Testis (tissue), 5 donors: ENCODE data around the gene GALNT11. TPM values are rescaled to one million over a fixed set of nuclear protein-coding genes. Genes with fewer than 3 reads are reported as not detected.

Experiments
- DNase-seq: peaks from one replicate; pipeline ENCODE4 v3.0.0-alpha.2; 2019
- H3K27ac ChIP-seq, 2 donors: fragments of 200-600 bp; sonication (generic); one replicate each; pipeline ENCODE4 v1.5.1; 2019
- H3K27me3 ChIP-seq: fragments of 200-600 bp; sonication (generic); one replicate; pipeline ENCODE4 v1.5.1; 2019
- H3K36me3 ChIP-seq: fragments of 200-600 bp; sonication (generic); one replicate; pipeline ENCODE4 v1.5.1; 2017; ENCODE audit warnings: low read depth; ENCODE audit errors: missing control alignments
- H3K4me1 ChIP-seq: fragments of 200-600 bp; sonication (generic); one replicate; pipeline ENCODE4 v1.5.1; 2019
- H3K4me3 ChIP-seq, 2 donors: fragments of 200-600 bp; sonication (generic); one replicate each; pipeline ENCODE4 v1.5.1; 2017 to 2019
- H3K9me3 ChIP-seq: fragments of 200-600 bp; sonication (generic); one replicate; pipeline ENCODE4 v1.5.1; 2017
- CTCF ChIP-seq, 3 experiments: fragments of 450-650 bp in 2 of 3; fragments of 200-600 bp in 1 of 3; sonication (generic) in 1 of 3; IDR thresholded peaks; one replicate each; pipeline ENCODE4 v1.5.1; 2016 to 2019; ENCODE audit warnings: antibody characterized with exemption in 3 of 3, mild to moderate bottlenecking in 2 of 3, moderate library complexity in 1 of 3
- POLR2A ChIP-seq: fragments of 450-650 bp; IDR thresholded peaks from one replicate; pipeline ENCODE4 v1.6.1; 2017; ENCODE audit warnings: antibody characterized with exemption, mild to moderate bottlenecking, moderate library complexity
- WGBS, 2 donors: methylation state at CpG; one replicate each; pipeline ENCODE4 v1.1.5; 2018; 5-methylcytosine and 5-hydroxymethylcytosine counted together
- intact Hi-C: fragments of 100-400 bp; cut with DNase I; formaldehyde crosslinking; loops from one replicate; pipeline ENCODE4 v1.15.1; 2023; ENCODE audit warnings: low total_unique reads
- long read RNA-seq, 2 donors: transcript quantifications; one replicate each; lab custom pipeline, GENCODE V29; 2026
- polyA plus RNA-seq: library from polyadenylated mRNA; stranded (reverse); fragments of 350-450 nt; fragmentation: Illumina TruSeq; extraction: RNeasy Lipid Tissue Mini Kit (QIAGEN cat#74804); gene quantifications from one replicate; pipeline ENCODE4 v1.2.3, GENCODE V29; 2014; ENCODE audit warnings: low read depth, low replicate concordance; ENCODE audit not compliant: insufficient read depth
- total RNA-seq, 2 donors: library from RNA; depleted of rRNA; stranded (reverse); fragments of >200 nt; gene quantifications; one replicate each; pipeline ENCODE4 v1.2.3, GENCODE V29; 2016

Gene GALNT11
- total RNA-seq (10 to 100 TPM; 36.2 to 38.8 TPM), polyA plus RNA-seq (23.4 TPM)
- long read RNA-seq, donor 1, transcript GALNT11-205 (12 exons, 2,727 nt): major isoform, 12 of 59 reads
- long read RNA-seq, donor 1, partial matches to known transcripts: 47 of 59 reads
- long read RNA-seq, donor 1, other reads (novel, unspliced or antisense): 0 of 59 reads
- long read RNA-seq, donor 2, transcript GALNT11-205 (12 exons, 2,727 nt): major isoform, 6 of 7 reads
- long read RNA-seq, donor 2, partial matches to known transcripts: 0 of 7 reads
- long read RNA-seq, donor 2, other reads (novel, unspliced or antisense): 0 of 7 reads

- Histone ChIP-seq H3K36me3 (no peaks in the 10 kb centered on the region), H3K27ac (peak within 1 kb of the TSS; percentile 88 to 92), H3K4me3 (peak within 1 kb of the TSS; percentile 76 to 79), H3K4me1 (peaks cover 4% of the 10 kb centered on the region), H3K9me3 (no peaks in the 10 kb centered on the region), H3K27me3 (no peaks in the 10 kb centered on the region)
- peak; percentile 85 for DNase-seq
- 6 to 9% methylated on average over 24 to 25 of the region's 84 CpGs for WGBS, 2 donors
- intact Hi-C loops: no loop called here
- TF ChIP-seq POLR2A (no peak), CTCF (IDR thresholded peaks at IDR 0.05) (peak; percentile 10 to 34 (median 13))
These were observed at the start of gene GALNT11 for GRCh38 chr7:152025077-152025936. TSS of gene GALNT11 (plus strand) at chr7:152025674. CDS start at chr7:152094228, 68,554 bp downstream.

GRCh38 chr7:151978616-151979015 lies 46.9 kb upstream of the GALNT11 start:
- Histone ChIP-seq H3K9me3 (no peaks in the 10 kb centered on the region), H3K4me1 (no peaks in the 10 kb centered on the region), H3K27ac (no peak overlapping the region), H3K27me3 (no peaks in the 10 kb centered on the region), H3K36me3 (no peaks in the 10 kb centered on the region), H3K4me3 (no peak overlapping the region)
- DNase-seq: no peak
- TF ChIP-seq CTCF (IDR thresholded peaks at IDR 0.05): no peak
- TF ChIP-seq POLR2A: no peak
- intact Hi-C loops: no loop called here
- WGBS, 2 donors: 52 to 67% methylated on average over 4 of the region's 4 CpGs

- WGBS, 2 donors: 89 to 98% methylated on average over 3 of the region's 3 CpGs
- H3K9me3 ChIP-seq: no peaks in the 10 kb centered on the region
- no peak overlapping the region for H3K4me3 ChIP-seq
- no peaks in the 10 kb centered on the region for H3K36me3 ChIP-seq
- intact Hi-C loops: no loop called here
- no peak overlapping the region for H3K27ac ChIP-seq
- no peak for TF ChIP-seq CTCF (IDR thresholded peaks at IDR 0.05)
- no peak for TF ChIP-seq POLR2A
- H3K27me3 ChIP-seq: no peaks in the 10 kb centered on the region
- no peak for DNase-seq
- no peaks in the 10 kb centered on the region for H3K4me1 ChIP-seq
These were observed 44.3 kb upstream of the GALNT11 start for GRCh38 chr7:151981223-151981622.

- no peak for TF ChIP-seq CTCF (IDR thresholded peaks at IDR 0.05)
- TF ChIP-seq POLR2A: no peak
- Histone ChIP-seq H3K9me3 (no peaks in the 10 kb centered on the region), H3K36me3 (no peaks in the 10 kb centered on the region), H3K4me3 (no peak overlapping the region), H3K27me3 (no peaks in the 10 kb centered on the region), H3K4me1 (no peaks in the 10 kb centered on the region), H3K27ac (no peak overlapping the region)
- intact Hi-C loops: no loop called here
- DNase-seq: no peak
- WGBS, 2 donors: 88 to 92% methylated on average over 5 of the region's 5 CpGs
These were observed 42.7 kb upstream of the GALNT11 start for GRCh38 chr7:151982806-151983205.
